ENCODE data around the gene ADD2.

- TF ChIP-seq CTCF (IDR thresholded peaks at IDR 0.05; ENCODE audit: low read depth, low read length) (no peak), POLR2A (IDR thresholded peaks at IDR 0.05; ENCODE audit: extremely low read depth, insufficient read length) (no peak), MAX (IDR thresholded peaks at IDR 0.05; ENCODE audit: low read depth, low read length) (no peak), MYC (IDR thresholded peaks at IDR 0.05; ENCODE audit: low read depth, low read length) (no peak)
Measured at GRCh38 chr2:70751881-70752280, 16.1 kb downstream of the ADD2 start.

Data from NB4 (cell line).